HepG2 (cell line): Measurements from ENCODE around the gene FFAR1. TPM values are rescaled to one million over a fixed set of nuclear protein-coding genes. Genes with fewer than 3 reads are reported as not detected.
"Not testable (repeated sequence)": the region's sequence is repeated elsewhere in the genome, so short reads cannot be mapped to it uniquely, and the experiment has no call there.

Experiments used
- ATAC-seq: fragments of 200-7000 bp; cut with Tn5 transposase; 3 replicates; pipeline ENCODE4 v1.9.1; 2020; ENCODE audit warnings: mild to moderate bottlenecking, moderate library complexity
- BruUV-seq: library from RNA; stranded (reverse); fragments of 400-500 nt; replicated peaks from 2 replicates; lab custom pipeline; 2021; lab: Mats Ljungman, UMichigan
- CTCF ChIA-PET: fragments of 300-600 bp; formaldehyde crosslinking; extraction: SDS; loops from one replicate; lab custom pipeline; 2021; ENCODE audit warnings: low total read pairs, inconsistent platforms, low intra/inter-chr PET ratio; lab: Yijun Ruan, JAX
- POLR2A ChIA-PET: fragments of 350-600 bp; sonication (Branson Sonifier 250); formaldehyde crosslinking; loops from one replicate; lab custom pipeline; 2020; ENCODE audit warnings: antibody characterized with exemption, inconsistent platforms; lab: Yijun Ruan, JAX
- DNase-seq: peaks from one replicate; pipeline ENCODE4 v3.0.0-alpha.2; 2015; ENCODE audit warnings: low spot score
- FAIRE-seq: peaks from 3 replicates; lab custom pipeline; 2011; peaks lifted over from hg19 to GRCh38; lab: Jason Lieb, UNC
- H2AFZ ChIP-seq: one replicate; pipeline ENCODE4 v1.6.1; 2011; ENCODE audit warnings: low read length, inconsistent platforms
- H3K27ac ChIP-seq: fragments of 300-600 bp; 3 replicates; pipeline ENCODE4 v1.8.0; 2011; ENCODE audit warnings: mixed run types, mild to moderate bottlenecking, mixed read lengths, low read length, inconsistent platforms; ENCODE audit not compliant: insufficient read depth; ENCODE audit errors: extremely low read length
- H3K27me3 ChIP-seq, 2 experiments: fragments of 200-600 bp in 1 of 2; 2 replicates in 1 of 2; 3 replicates in 1 of 2; pipeline versions ENCODE4 v1.6.0 to v1.8.0; 2011; ENCODE audit warnings: low read length in 2 of 2, mild to moderate bottlenecking in 2 of 2, moderate library complexity in 2 of 2, inconsistent platforms in 1 of 2; ENCODE audit not compliant: insufficient read depth in 2 of 2, control insufficient read depth in 1 of 2
- H3K36me3 ChIP-seq, 2 experiments: fragments of 200-600 bp in 1 of 2; replicated peaks in 1 of 2; 2 replicates in 1 of 2; 3 replicates in 1 of 2; pipeline versions ENCODE4 v1.5.1 to v1.8.0; 2011; ENCODE audit warnings: low read length in 2 of 2, inconsistent platforms in 1 of 2; ENCODE audit not compliant: insufficient read depth in 2 of 2, control insufficient read depth in 1 of 2
- H3K4me1 ChIP-seq: 2 replicates; pipeline ENCODE4 v1.5.1; 2012; ENCODE audit warnings: low read length, inconsistent platforms; ENCODE audit not compliant: insufficient read depth
- H3K4me2 ChIP-seq: 2 replicates; pipeline ENCODE4 v1.6.0; 2011; ENCODE audit warnings: low read depth, low read length, inconsistent platforms
- H3K4me3 ChIP-seq, 3 experiments: fragments of 200-600 bp in 1 of 3; sonication (generic), shearing (Covaris generic) in 1 of 3; replicated peaks in 1 of 3; 2 replicates each; pipeline ENCODE4 v1.5.1; 2011 to 2016; ENCODE audit warnings: low read length in 3 of 3, inconsistent platforms in 2 of 3, low read depth in 2 of 3, mild to moderate bottlenecking in 2 of 3, control low read depth in 1 of 3, mixed read lengths in 1 of 3; ENCODE audit not compliant: insufficient read depth in 1 of 3
- H3K79me2 ChIP-seq: one replicate; pipeline ENCODE4 v1.6.1; 2011; ENCODE audit warnings: low read length, inconsistent platforms; ENCODE audit not compliant: insufficient read depth
- H3K9ac ChIP-seq: 2 replicates; pipeline ENCODE4 v1.6.0; 2011; ENCODE audit warnings: mild to moderate bottlenecking, low read depth, low read length, inconsistent platforms; ENCODE audit not compliant: insufficient read depth
- H3K9me3 ChIP-seq: 2 replicates; pipeline ENCODE4 v1.5.1; 2012; ENCODE audit warnings: mild to moderate bottlenecking, low read length
- H4K20me1 ChIP-seq: 2 replicates; pipeline ENCODE4 v1.6.0; 2011; ENCODE audit warnings: inconsistent platforms, mild to moderate bottlenecking, low read length, moderate library complexity; ENCODE audit not compliant: insufficient read depth
- CEBPB ChIP-seq: IDR thresholded peaks from 2 replicates; pipeline ENCODE4 v1.6.1; 2011; ENCODE audit warnings: low read depth, low read length, improper control_type of control experiment, borderline replicate concordance
- CEBPG ChIP-seq: IDR thresholded peaks from 2 replicates; pipeline ENCODE4 v1.6.1; 2016
- CHD4 ChIP-seq: fragments of 200-600 bp; sonication (generic); IDR thresholded peaks from 2 replicates; pipeline ENCODE4 v1.7.0; 2017; ENCODE audit warnings: mild to moderate bottlenecking, low read length, borderline replicate concordance
- HOXA9 ChIP-seq: sonication (generic); formaldehyde crosslinking; IDR thresholded peaks from 2 replicates; pipeline ENCODE4 v1.8.1; 2022; ENCODE audit warnings: missing genetic modification reagents, mild to moderate bottlenecking, moderate library complexity, borderline replicate concordance
- IRX3 ChIP-seq: sonication (generic); formaldehyde crosslinking; IDR thresholded peaks from 2 replicates; pipeline ENCODE4 v1.8.1; 2023; ENCODE audit warnings: mild to moderate bottlenecking, low read depth, missing genetic modification reagents, borderline replicate concordance
- KLF9 ChIP-seq: IDR thresholded peaks from 2 replicates; pipeline ENCODE4 v1.6.1; 2016; ENCODE audit warnings: low read depth
- MXD3 ChIP-seq: IDR thresholded peaks from 2 replicates; pipeline ENCODE4 v1.6.1; 2016; ENCODE audit warnings: mild to moderate bottlenecking, missing biosample characterization, missing genetic modification reagents
- RBM22 ChIP-seq: fragments of 200-400 bp; formaldehyde crosslinking; optimal IDR thresholded peaks from 2 replicates; pipeline ENCODE3; 2017; ENCODE audit warnings: mild to moderate bottlenecking, low read length, moderate library complexity
- ZFP1 ChIP-seq: IDR thresholded peaks from 2 replicates; pipeline ENCODE4 v1.6.1; 2016
- ZMAT3 ChIP-seq: sonication (generic); formaldehyde crosslinking; conservative IDR thresholded peaks from 2 replicates; pipeline ENCODE4 v1.7.0; 2021; ENCODE audit warnings: missing genetic modification reagents
- ZNF124 ChIP-seq: sonication (generic); formaldehyde crosslinking; IDR thresholded peaks from 2 replicates; pipeline ENCODE4 v1.4.0; 2020; ENCODE audit warnings: missing genetic modification reagents
- ZNF605 ChIP-seq: sonication (generic); formaldehyde crosslinking; IDR thresholded peaks from 2 replicates; pipeline ENCODE4 v1.8.0; 2022; ENCODE audit warnings: mild to moderate bottlenecking, missing genetic modification reagents
- ZNF770 ChIP-seq: sonication (generic); formaldehyde crosslinking; IDR thresholded peaks from 2 replicates; pipeline ENCODE4 v1.5.0; 2020; ENCODE audit warnings: mild to moderate bottlenecking, missing genetic modification reagents
- whole genome bisulfite sequencing: methylation state at CpG from one replicate; pipeline ENCODE4 v1.1.6; 2017; ENCODE audit warnings: low lambda C conversion rate; 5-methylcytosine and 5-hydroxymethylcytosine counted together
- in situ Hi-C: cut with HindIII; loops from 2 replicates; pipeline ENCODE4 v1.10.0; 2017; ENCODE audit warnings: low pct_unique_long_range_greater_than_20kb; ENCODE audit not compliant: extremely low pct_ligation_motif_present
- intact Hi-C: fragments of 100-400 bp; cut with micrococcal nuclease; formaldehyde crosslinking; loops from one replicate; pipeline ENCODE4 v1.10.0; 2022; ENCODE audit not compliant: unreplicated experiment
- polyA plus RNA-seq, 8 experiments: library from polyadenylated mRNA; depleted of rRNA in 3 of 8; stranded (reverse) in 7 of 8; unstranded in 1 of 8; fragments of >200 nt; fragmentation: Illumina TruSeq in 4 of 8; extraction: Trizol in 4 of 8; gene quantifications; 2 replicates each; pipeline versions ENCODE4 v1.2.1 to v1.2.3, GENCODE V29; 2011 to 2016; ENCODE audit warnings: low read depth in 4 of 8, missing spikeins in 1 of 8, mixed read lengths in 1 of 8; ENCODE audit not compliant: insufficient read depth in 1 of 8
- total RNA-seq, 5 experiments: library from RNA; depleted of rRNA; stranded (reverse); fragments of >200 nt; fragmentation: Illumina TruSeq; extraction: Trizol; gene quantifications; 2 replicates each; pipeline ENCODE4 v1.2.3, GENCODE V29; 2016; ENCODE audit warnings: low read depth in 1 of 5

FFAR1 gene
- total and polyA plus RNA-seq, 2 of the 13 experiments (the other 11 are each of a cell fraction or from before 2014, with no cell fraction given): not detected

- not testable (repeated sequence) for BruUV-seq
These were observed 31.8 kb downstream of the FFAR1 start for GRCh38 chr19:35379545-35379944.

GRCh38 chr19:35379992-35380391 is 32.3 kb downstream of the FFAR1 start:
- FAIRE-seq: no peak
- peak overlapping the region; percentile 65 for H3K27ac ChIP-seq
- ChIA-PET CTCF (no interaction called here), POLR2A (interaction anchor here (1.4 kb wide), 1 partner anchor 41 kb away, joined by 4 read pairs; no protein-coding TSS in a partner anchor)
- in situ Hi-C loops: no loop called here
- H3K36me3 ChIP-seq: no peaks in the 10 kb centered on the region
- DNase-seq: peak; percentile 35
- H3K79me2 ChIP-seq: no peaks in the 10 kb centered on the region
- no peak for TF ChIP-seq RBM22
- TF ChIP-seq ZNF605 (CRISPR knock-in tag): no peak
- TF ChIP-seq HOXA9 (CRISPR knock-in tag): peak; percentile 31; the same call in 1 of the 2 replicates
- TF ChIP-seq KLF9 (CRISPR knock-in tag): 0 out of 2 replicates have a peak, but pooled peaks have one; percentile 19
- TF ChIP-seq CHD4: peak; percentile 83
- TF ChIP-seq ZFP1 (CRISPR knock-in tag): no peak
- no peak for TF ChIP-seq IRX3 (CRISPR knock-in tag)
- TF ChIP-seq ZMAT3: 0 out of 2 replicates have a peak, but pooled peaks have one; percentile 21
- 0 out of 2 replicates have a peak, but pooled peaks have one; percentile 12 for TF ChIP-seq ZNF124
- 0 out of 2 replicates have a peak, but pooled peaks have one; percentile 1 for TF ChIP-seq MXD3 (CRISPR knock-in tag)
- TF ChIP-seq, all 625 proteins: peak for 6
- Histone ChIP-seq H4K20me1 (no peaks in the 10 kb centered on the region), H3K4me1 (peaks cover 60% of the 10 kb centered on the region), H3K27me3 (no peaks in the 10 kb centered on the region), H3K4me2 (peak overlapping the region; percentile 46), H2AFZ (no peak overlapping the region), H3K9ac (no peak overlapping the region), H3K9me3 (peaks cover 4% of the 10 kb centered on the region; the same call in 1 of the 2 replicates), H3K4me3 (no peak overlapping the region; a peak in 1 of 6 replicates)
- 0% methylated on average over 1 of the region's 1 CpG for WGBS
- no TSS peak for BruUV-seq
- intact Hi-C loops: no loop called here
- ATAC-seq: peak; percentile 73

More at GRCh38 chr19:35379545-35379944, 31.8 kb downstream of the FFAR1 start:
- H3K27ac ChIP-seq: peak overlapping the region; percentile 65
- ATAC-seq, DNase-seq, H3K9ac ChIP-seq, H3K4me3 ChIP-seq, H3K36me3 ChIP-seq, in situ Hi-C loops, H3K79me2 ChIP-seq, H3K27me3 ChIP-seq, CTCF ChIA-PET, H3K9me3 ChIP-seq, intact Hi-C loops, H2AFZ ChIP-seq, FAIRE-seq, H4K20me1 ChIP-seq: not testable (repeated sequence)
- H3K4me2 ChIP-seq: peak overlapping the region; percentile 46; the same call in 1 of the 2 replicates
- peak; percentile 90 for TF ChIP-seq ZNF770 (CRISPR knock-in tag)
- peak; percentile 66 for TF ChIP-seq CEBPB
- peak; percentile 45 for TF ChIP-seq CEBPG (CRISPR knock-in tag)
- H3K4me1 ChIP-seq: peaks cover 64% of the 10 kb centered on the region
- WGBS: 74% methylated on average over 5 of the region's 5 CpGs
- POLR2A ChIA-PET: interaction anchor here (1.4 kb wide), 1 partner anchor 41 kb away, joined by 4 read pairs; no protein-coding TSS in a partner anchor
